ENCODE measurements around the gene RAP1GDS1. TPM values are rescaled to one million over a fixed set of nuclear protein-coding genes. Genes with fewer than 3 reads are reported as not detected.
A peak's percentile ranks its signal among the peaks of the same experiment; 100 is the strongest.
"Not testable (repeated sequence)": the region's sequence is repeated elsewhere in the genome, so short reads cannot be mapped to it uniquely, and the experiment has no call there.

Gene RAP1GDS1
- total RNA-seq, 1 donor from 2014 or later, result 121 TPM

DNA sequence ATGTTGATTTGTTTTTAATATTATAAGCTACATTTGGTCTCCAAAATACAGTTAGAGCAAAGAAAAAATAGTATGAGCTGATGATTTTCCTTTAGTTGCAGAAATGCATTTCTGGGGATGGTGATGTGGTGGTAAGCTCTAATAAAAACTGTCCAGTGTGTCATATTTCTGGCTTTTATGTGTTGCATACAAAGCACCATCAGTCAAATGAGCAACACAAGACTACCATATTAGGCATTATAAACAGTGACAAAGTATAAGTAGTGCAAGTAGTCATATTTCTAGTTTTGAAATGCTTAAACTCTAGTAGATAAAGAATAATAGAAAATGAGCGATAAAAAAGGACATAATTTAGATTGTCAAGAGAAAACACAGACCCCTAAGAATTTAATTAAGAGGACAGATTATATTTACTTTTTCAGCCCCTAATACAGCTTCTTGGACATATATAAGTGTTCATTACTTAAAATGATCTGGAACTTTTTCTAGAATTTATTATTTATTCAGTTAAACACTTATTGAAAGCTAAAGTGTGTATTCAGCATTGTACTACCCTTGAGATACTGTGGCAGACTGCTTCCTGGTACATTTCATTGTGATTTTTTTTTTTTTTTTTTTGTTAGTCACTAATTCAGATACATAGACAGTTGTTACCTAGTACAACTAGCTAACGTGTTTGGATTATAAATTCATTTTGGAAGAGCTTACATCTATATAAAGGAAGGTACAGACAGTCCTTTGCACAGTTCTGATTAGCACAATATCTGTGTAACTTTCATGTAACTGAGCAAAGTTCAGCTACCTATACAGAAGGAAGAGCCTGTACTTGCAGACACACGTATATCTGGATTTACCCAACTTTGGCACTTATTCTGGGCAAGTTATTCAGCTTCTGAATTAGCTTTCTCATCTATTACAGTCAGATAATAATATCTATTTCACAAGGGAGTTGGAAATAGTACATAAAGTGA lies 22.3 kb downstream of the RAP1GDS1 start:
- Mint-ChIP-seq H3K27me3 (ENCODE audit: unreplicated experiment) (peaks cover 2% of the 10 kb centered on the region), H3K4me1 (ENCODE audit: low read depth, unreplicated experiment) (peaks cover 11% of the 10 kb centered on the region), H3K9me3 (ENCODE audit: unreplicated experiment) (no peaks in the 10 kb centered on the region), H3K36me3 (ENCODE audit: unreplicated experiment) (no peaks in the 10 kb centered on the region), H3K4me3 (ENCODE audit: unreplicated experiment) (no peak overlapping the region), H3K27ac (ENCODE audit: unreplicated experiment) (no peak overlapping the region)
- TF ChIP-seq, protein P1, sequence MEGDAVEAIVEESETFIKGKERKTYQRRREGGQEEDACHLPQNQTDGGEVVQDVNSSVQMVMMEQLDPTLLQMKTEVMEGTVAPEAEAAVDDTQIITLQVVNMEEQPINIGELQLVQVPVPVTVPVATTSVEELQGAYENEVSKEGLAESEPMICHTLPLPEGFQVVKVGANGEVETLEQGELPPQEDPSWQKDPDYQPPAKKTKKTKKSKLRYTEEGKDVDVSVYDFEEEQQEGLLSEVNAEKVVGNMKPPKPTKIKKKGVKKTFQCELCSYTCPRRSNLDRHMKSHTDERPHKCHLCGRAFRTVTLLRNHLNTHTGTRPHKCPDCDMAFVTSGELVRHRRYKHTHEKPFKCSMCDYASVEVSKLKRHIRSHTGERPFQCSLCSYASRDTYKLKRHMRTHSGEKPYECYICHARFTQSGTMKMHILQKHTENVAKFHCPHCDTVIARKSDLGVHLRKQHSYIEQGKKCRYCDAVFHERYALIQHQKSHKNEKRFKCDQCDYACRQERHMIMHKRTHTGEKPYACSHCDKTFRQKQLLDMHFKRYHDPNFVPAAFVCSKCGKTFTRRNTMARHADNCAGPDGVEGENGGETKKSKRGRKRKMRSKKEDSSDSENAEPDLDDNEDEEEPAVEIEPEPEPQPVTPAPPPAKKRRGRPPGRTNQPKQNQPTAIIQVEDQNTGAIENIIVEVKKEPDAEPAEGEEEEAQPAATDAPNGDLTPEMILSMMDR (IDR thresholded peaks at IDR 0.05; ENCODE audit: partially characterized antibody, unreplicated experiment), result no peak
- no peak for DNase-seq

DNA sequence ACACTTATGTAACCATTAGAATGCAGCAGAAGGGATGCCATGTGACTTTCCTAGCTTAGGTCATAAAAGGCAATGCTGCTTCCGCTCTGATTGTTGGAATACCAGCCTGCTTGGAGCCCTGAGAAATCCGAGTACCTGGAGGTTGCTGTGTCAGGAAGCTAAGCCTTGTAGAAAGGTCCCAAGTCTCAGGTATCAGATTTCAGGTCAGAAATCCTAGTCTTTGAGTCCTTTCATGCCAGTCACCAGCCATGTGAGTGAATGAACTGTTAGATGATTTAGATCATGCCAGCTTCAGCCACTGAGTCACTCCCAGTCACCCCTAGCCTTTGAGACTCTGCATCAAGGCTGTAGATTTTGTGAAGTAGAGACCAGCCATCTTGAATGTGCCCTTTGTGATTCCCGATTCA lies 23.5 kb downstream of the RAP1GDS1 start:
- Mint-ChIP-seq H3K9me3 (ENCODE audit: unreplicated experiment) (no peaks in the 10 kb centered on the region), H3K36me3 (ENCODE audit: unreplicated experiment) (no peaks in the 10 kb centered on the region), H3K4me1 (ENCODE audit: low read depth, unreplicated experiment) (peaks cover 11% of the 10 kb centered on the region), H3K27ac (ENCODE audit: unreplicated experiment) (peak overlapping the region; percentile 7), H3K4me3 (ENCODE audit: unreplicated experiment) (no peak overlapping the region), H3K27me3 (ENCODE audit: unreplicated experiment) (peaks cover 2% of the 10 kb centered on the region)
- DNase-seq, result no peak
- TF ChIP-seq, protein P1 (IDR thresholded peaks at IDR 0.05; ENCODE audit: partially characterized antibody, unreplicated experiment), result no peak

DNA sequence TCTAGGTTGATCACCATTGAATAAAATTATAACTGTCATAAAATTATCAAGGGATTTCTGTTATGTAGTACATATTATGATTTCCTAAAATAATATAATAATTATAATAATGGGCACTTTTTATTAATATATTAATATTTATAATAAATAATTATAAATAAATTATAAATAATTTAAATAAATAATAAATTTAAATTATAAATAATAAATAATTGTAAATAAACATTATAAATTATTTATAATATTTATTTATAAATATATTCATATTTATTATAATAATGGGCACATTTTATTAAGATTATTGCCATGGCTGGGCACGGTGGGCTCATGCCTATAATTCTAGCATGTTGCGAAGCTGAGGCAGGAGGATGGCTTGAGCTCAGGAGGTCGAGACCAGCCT lies 24.5 kb downstream of the RAP1GDS1 start:
- H3K27me3 Mint-ChIP-seq (ENCODE audit: unreplicated experiment), result peaks cover 2% of the 10 kb centered on the region
- no peak overlapping the region for H3K4me3 Mint-ChIP-seq (ENCODE audit: unreplicated experiment)
- peaks cover 14% of the 10 kb centered on the region for H3K4me1 Mint-ChIP-seq (ENCODE audit: low read depth, unreplicated experiment)
- no peaks in the 10 kb centered on the region for H3K36me3 Mint-ChIP-seq (ENCODE audit: unreplicated experiment)
- TF ChIP-seq, protein P1 (IDR thresholded peaks at IDR 0.05; ENCODE audit: partially characterized antibody, unreplicated experiment), result no peak
- DNase-seq, result no peak
- no peaks in the 10 kb centered on the region for H3K9me3 Mint-ChIP-seq (ENCODE audit: unreplicated experiment)
- H3K27ac Mint-ChIP-seq (ENCODE audit: unreplicated experiment), result no peak overlapping the region

DNA sequence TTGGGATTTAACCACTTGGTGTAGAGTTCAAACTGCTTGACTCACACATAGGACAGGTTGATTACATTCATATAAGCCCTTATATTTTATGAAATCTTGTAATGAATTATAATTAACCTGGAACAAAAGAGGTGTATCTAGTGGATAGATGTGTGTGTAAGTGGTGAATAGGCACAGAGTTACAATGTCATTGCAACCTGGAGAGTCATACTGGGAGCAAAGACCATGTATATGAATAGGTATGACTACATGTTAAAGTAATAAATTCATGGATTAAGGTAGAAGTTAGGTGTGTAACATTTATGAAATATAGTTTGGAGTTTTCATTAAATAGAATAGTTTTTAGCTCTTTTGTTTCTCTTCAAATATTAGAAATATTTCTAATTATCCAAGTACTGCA lies 26.1 kb downstream of the RAP1GDS1 start:
- no peak overlapping the region for H3K4me3 Mint-ChIP-seq (ENCODE audit: unreplicated experiment)
- TF ChIP-seq, protein P1 (IDR thresholded peaks at IDR 0.05; ENCODE audit: partially characterized antibody, unreplicated experiment), result no peak
- no peaks in the 10 kb centered on the region for H3K27me3 Mint-ChIP-seq (ENCODE audit: unreplicated experiment)
- DNase-seq, result no peak
- no peaks in the 10 kb centered on the region for H3K36me3 Mint-ChIP-seq (ENCODE audit: unreplicated experiment)
- H3K9me3 Mint-ChIP-seq (ENCODE audit: unreplicated experiment), result no peaks in the 10 kb centered on the region
- H3K4me1 Mint-ChIP-seq (ENCODE audit: low read depth, unreplicated experiment), result peaks cover 16% of the 10 kb centered on the region
- H3K27ac Mint-ChIP-seq (ENCODE audit: unreplicated experiment), result no peak overlapping the region

DNA sequence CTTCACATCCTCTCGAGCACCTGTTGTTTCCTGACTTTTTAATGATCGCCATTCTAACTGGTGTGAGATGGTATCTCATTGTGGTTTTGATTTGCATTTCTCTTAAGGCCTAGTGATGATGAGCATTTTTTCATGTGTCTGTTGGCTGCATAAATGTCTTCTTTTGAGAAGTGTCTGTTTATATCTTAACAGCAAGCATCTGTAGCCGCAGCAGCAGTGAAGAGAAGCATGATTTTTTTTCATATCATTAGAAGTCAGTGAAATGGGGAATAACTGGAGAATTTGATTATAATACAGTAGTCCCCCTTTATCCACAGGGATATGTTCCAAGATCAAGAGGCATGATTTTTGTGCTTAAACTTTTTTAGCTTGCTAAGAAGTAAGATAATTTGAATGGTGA lies 27.5 kb downstream of the RAP1GDS1 start:
- H3K4me3 Mint-ChIP-seq (ENCODE audit: unreplicated experiment); H3K36me3 Mint-ChIP-seq (ENCODE audit: unreplicated experiment); H3K9me3 Mint-ChIP-seq (ENCODE audit: unreplicated experiment); H3K27me3 Mint-ChIP-seq (ENCODE audit: unreplicated experiment); DNase-seq; H3K27ac Mint-ChIP-seq (ENCODE audit: unreplicated experiment): not testable (repeated sequence)
- peaks cover 15% of the 10 kb centered on the region for H3K4me1 Mint-ChIP-seq (ENCODE audit: low read depth, unreplicated experiment)
